Activated CD8-positive, alpha-beta T cell treated with anti-CD3 and anti-CD28 coated beads for 36 hours (primary cell): ENCODE results near the gene OR5C1. TPM values are rescaled to one million over a fixed set of nuclear protein-coding genes. Genes with fewer than 3 reads are reported as not detected.

Experiments
- ATAC-seq: fragments of 200-7000 bp; cut with Tn5 transposase; one replicate; pipeline ENCODE4 v1.10.0; 2021; ENCODE audit warnings: mild to moderate bottlenecking, moderate library complexity
- CTCF ChIA-PET: fragments of 350-600 bp; sonication (Branson Sonifier 250); formaldehyde crosslinking; loops from one replicate; lab custom pipeline; 2021; ENCODE audit warnings: antibody characterized with exemption; lab: Charles Lee
- POLR2A ChIA-PET: fragments of 350-600 bp; sonication (Branson Sonifier 250); formaldehyde crosslinking; loops from one replicate; lab custom pipeline; 2021; ENCODE audit warnings: antibody characterized with exemption; lab: Charles Lee
- DNase-seq: peaks from one replicate; pipeline ENCODE4 v3.0.0-alpha.2; 2020
- H3K27ac Mint-ChIP-seq: one replicate; pipeline ENCODE4 v1.8.0; 2021; ENCODE audit warnings: mild to moderate bottlenecking, mixed read lengths
- H3K27me3 Mint-ChIP-seq: one replicate; pipeline ENCODE4 v1.8.0; 2021; ENCODE audit warnings: mixed read lengths
- H3K36me3 Mint-ChIP-seq: one replicate; pipeline ENCODE4 v1.8.0; 2021; ENCODE audit warnings: low read depth, mixed read lengths
- H3K4me1 Mint-ChIP-seq: one replicate; pipeline ENCODE4 v1.8.0; 2021; ENCODE audit warnings: low read depth, mixed read lengths
- H3K4me3 Mint-ChIP-seq: one replicate; pipeline ENCODE4 v1.8.0; 2021; ENCODE audit warnings: mild to moderate bottlenecking, moderate library complexity, mixed read lengths
- H3K9me3 Mint-ChIP-seq: one replicate; pipeline ENCODE4 v1.8.0; 2021; ENCODE audit warnings: mixed read lengths
- intact Hi-C: fragments of 100-400 bp; cut with micrococcal nuclease; formaldehyde crosslinking; loops from one replicate; pipeline ENCODE4 v1.10.0; 2022
- total RNA-seq, 2 experiments: library from RNA; stranded (reverse); gene quantifications; one replicate each; pipeline ENCODE4 v1.2.3, GENCODE V29; 2021
- TF ChIP-seq, protein P1 (sequence below): fragments of 200-600 bp; IDR thresholded peaks from one replicate; pipeline ENCODE4 v1.8.0; 2022; ENCODE audit warnings: antibody characterized with exemption, mild to moderate bottlenecking

Gene OR5C1
- total RNA-seq, 2 experiments from 2014 or later: not detected

DNA sequence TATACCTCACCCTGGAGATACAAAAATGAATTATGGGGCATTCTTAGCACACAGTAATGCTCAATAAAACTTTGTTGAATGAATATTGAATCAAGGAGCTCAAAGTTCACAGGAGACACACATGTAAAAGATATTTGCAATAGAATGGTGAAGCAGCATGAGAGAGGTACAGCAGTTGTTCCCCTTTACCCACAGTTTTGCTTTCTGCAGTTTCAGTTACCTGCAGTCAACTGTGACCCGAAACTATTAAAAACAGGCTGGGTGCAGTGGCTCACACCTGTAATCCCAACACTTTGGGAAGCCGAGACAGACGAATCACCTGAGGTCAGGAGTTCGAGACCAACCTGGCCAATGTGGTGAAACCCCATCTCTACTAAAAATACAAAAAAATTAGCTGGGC, 2.4 kb upstream of the OR5C1 start:
- Mint-ChIP-seq H3K4me3 (no peak overlapping the region), H3K9me3 (no peaks in the 10 kb centered on the region), H3K27me3 (no peaks in the 10 kb centered on the region), H3K36me3 (no peaks in the 10 kb centered on the region), H3K4me1 (no peaks in the 10 kb centered on the region), H3K27ac (no peak overlapping the region)
- CTCF ChIA-PET: no interaction called here
- DNase-seq: no peak
- TF ChIP-seq, protein P1, sequence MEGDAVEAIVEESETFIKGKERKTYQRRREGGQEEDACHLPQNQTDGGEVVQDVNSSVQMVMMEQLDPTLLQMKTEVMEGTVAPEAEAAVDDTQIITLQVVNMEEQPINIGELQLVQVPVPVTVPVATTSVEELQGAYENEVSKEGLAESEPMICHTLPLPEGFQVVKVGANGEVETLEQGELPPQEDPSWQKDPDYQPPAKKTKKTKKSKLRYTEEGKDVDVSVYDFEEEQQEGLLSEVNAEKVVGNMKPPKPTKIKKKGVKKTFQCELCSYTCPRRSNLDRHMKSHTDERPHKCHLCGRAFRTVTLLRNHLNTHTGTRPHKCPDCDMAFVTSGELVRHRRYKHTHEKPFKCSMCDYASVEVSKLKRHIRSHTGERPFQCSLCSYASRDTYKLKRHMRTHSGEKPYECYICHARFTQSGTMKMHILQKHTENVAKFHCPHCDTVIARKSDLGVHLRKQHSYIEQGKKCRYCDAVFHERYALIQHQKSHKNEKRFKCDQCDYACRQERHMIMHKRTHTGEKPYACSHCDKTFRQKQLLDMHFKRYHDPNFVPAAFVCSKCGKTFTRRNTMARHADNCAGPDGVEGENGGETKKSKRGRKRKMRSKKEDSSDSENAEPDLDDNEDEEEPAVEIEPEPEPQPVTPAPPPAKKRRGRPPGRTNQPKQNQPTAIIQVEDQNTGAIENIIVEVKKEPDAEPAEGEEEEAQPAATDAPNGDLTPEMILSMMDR: no peak
- no peak for ATAC-seq
- intact Hi-C loops: no loop called here
- POLR2A ChIA-PET: no interaction called here

DNA sequence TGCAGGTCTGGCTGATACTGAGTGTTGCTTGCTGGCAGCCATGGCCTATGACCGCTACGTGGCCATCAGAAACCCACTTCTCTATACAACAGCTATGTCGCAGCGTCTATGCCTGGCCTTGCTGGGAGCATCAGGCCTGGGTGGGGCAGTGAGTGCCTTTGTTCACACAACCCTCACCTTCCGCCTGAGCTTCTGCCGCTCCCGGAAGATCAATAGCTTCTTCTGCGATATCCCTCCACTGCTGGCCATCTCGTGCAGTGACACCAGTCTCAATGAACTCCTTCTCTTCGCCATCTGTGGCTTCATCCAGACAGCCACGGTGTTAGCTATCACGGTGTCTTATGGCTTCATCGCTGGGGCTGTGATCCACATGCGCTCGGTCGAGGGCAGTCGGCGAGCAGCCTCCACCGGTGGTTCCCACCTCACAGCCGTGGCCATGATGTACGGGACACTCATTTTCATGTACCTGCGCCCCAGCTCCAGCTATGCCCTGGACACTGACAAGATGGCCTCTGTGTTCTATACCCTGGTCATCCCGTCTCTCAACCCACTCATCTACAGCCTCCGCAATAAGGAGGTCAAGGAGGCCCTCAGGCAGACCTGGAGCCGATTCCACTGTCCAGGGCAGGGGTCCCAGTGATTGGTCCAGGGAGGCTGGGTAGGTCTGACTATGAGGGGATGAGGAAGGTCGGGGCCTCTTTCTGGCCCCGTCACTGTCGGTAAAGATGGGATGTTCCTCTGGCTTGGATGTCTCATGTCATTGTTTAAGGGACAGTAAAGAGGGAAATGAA, 718 bp downstream of the OR5C1 start:
- no peak for ATAC-seq
- Mint-ChIP-seq H3K4me1 (no peaks in the 10 kb centered on the region), H3K27ac (no peak overlapping the region), H3K36me3 (no peaks in the 10 kb centered on the region), H3K4me3 (no peak overlapping the region), H3K27me3 (no peaks in the 10 kb centered on the region), H3K9me3 (no peaks in the 10 kb centered on the region)
- intact Hi-C loops: no loop called here
- TF ChIP-seq, protein P1: no peak
- CTCF ChIA-PET: interaction anchor here (1.0 kb wide), 1 partner anchor 11 kb away, joined by 3 read pairs; no protein-coding TSS in a partner anchor
- POLR2A ChIA-PET: no interaction called here
- DNase-seq: no peak

DNA sequence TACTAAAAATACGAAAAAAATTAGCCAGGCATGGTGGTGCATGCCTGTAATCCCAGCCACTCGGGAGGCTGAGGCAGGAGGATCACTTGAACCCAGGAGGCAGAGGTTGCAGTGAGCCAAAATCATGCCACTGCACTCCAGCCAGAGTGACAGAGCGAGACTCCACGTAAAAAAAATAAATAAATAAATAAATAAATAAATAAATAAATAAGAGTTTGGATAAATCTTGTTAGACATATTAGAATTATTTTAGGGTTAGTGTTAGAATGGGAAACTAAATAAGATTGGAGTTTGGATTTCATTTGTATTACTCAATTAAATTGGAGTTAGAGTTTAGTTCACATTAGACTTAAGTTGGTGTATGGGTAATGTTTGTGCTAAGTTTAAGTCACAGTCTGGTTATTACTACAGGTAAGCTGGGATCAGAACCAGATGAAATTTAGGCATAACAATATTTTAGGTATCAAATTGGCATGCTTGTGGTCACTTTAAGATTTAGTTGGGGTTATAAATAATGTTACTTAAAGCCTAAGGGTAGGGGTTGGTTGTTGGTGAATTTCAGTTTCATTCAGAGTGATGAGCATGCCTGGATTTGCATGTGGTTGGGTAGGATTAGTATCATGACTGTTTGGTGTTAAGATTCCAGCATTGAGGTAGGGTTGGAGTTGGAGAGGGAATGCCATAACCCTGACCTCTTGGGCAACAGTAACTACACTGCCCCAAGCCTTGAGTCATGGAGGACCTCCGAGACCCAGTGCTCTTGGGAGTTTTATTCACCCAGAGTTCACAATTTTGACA, 3.3 kb downstream of the OR5C1 start:
- Mint-ChIP-seq H3K27me3 (no peaks in the 10 kb centered on the region), H3K4me3 (no peak overlapping the region), H3K36me3 (no peaks in the 10 kb centered on the region), H3K9me3 (no peaks in the 10 kb centered on the region), H3K27ac (no peak overlapping the region), H3K4me1 (no peaks in the 10 kb centered on the region)
- POLR2A ChIA-PET: no interaction called here
- TF ChIP-seq, protein P1: no peak
- CTCF ChIA-PET: interaction anchor here (1.0 kb wide), 1 partner anchor 293 kb away, joined by 4 read pairs; no protein-coding TSS in a partner anchor
- DNase-seq (no peak), ATAC-seq (no peak)
- intact Hi-C loops: no loop called here

DNA sequence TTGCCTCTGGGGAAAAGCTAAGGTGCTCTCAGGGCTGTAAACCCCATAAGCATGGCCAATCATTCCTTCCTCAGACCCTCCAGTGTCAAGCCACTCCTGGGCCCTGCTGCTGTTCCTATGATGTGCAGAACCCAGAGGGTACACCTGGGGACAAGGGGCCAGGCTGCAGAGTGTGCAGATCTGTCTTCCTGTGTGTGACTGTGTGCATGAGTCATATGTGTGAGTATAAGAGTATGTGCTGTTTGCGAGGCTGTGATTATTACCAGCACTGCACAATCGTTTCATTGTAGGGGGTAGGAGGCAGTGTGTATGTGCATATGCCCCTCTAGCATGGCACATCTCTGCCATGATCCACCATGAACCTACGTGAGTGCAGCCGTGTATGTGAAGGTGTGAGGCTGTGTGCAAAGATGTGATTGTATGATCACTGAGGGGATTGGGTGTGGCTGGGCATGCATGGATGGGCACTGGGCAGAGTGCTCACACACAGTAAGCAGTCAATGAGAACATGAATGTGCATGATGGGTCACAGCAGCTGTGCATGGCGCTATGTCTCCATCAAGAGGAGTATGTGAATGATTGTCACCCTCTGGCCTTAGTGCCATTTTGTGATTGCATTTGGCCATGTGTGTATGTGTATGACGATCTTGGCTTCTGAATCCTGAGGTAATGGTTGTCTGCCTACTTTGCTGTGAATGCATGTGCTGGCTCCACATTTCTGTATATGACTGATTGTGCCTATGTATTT, 8.8 kb downstream of the OR5C1 start:
- Mint-ChIP-seq H3K27me3 (no peaks in the 10 kb centered on the region), H3K36me3 (no peaks in the 10 kb centered on the region), H3K4me3 (no peak overlapping the region), H3K27ac (no peak overlapping the region), H3K9me3 (no peaks in the 10 kb centered on the region), H3K4me1 (no peaks in the 10 kb centered on the region)
- ChIA-PET CTCF (interaction anchor here (0.9 to 1.1 kb wide), 3 partner anchors 277 to 351 kb away, joined by 3 read pairs; no protein-coding TSS in a partner anchor), POLR2A (no interaction called here)
- ATAC-seq: no peak
- intact Hi-C loops: no loop called here
- DNase-seq: no peak
- TF ChIP-seq, protein P1: no peak
